AG09319 (cell line): ENCODE results near the gene SLC26A4.

Experiments
- DNase-seq: peaks from one replicate; pipeline ENCODE4 v3.0.0-alpha.2; 2010; ENCODE audit warnings: low read depth; ENCODE audit errors: extremely low read depth
- CTCF ChIP-seq: IDR thresholded peaks from 2 replicates; pipeline ENCODE4 v1.5.1; 2011; ENCODE audit warnings: low read depth, mild to moderate bottlenecking, inconsistent platforms, low read length, moderate library complexity

SLC26A4 gene

DNA sequence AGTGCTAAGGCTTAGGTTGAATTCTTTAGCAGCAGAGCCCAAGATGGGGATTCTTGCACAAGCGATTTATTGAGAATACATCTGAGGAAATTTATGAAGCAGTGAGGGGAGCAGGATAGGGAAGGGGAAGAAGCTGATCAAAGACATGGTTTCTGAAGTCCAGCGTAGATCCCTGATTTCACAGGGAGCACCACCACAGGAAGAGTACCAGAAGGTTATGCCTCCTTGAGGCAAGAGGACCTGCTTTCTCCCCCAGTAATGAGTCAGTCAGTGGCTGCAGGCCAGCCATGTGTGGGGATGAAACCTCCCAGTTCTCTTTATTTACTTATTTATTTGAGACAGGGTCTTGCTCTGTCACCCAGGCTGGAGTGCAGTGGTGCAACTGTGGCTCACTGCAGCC, 48.3 kb downstream of the SLC26A4 start:
- no peak for TF ChIP-seq CTCF
- DNase-seq: no peak

DNA sequence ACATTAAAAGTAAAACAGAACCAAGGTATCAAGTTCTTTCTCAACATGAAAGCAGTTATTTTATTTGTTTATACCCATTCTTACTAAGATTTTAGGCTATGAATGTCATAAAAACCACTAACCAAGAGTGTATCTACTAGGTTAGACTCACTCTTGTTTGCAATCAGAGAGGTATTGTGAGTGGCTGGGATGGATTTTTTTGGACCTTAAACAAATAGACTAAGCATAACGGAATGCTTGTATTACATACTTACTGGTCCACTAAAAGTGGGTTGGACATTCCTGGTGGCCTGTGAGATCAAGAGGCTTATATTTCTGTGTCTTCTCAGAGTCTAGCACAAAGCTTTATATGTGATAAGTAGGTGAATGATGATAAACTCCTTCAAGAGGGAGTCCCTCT, 50.7 kb downstream of the SLC26A4 start:
- DNase-seq: no peak
- no peak for TF ChIP-seq CTCF

DNA sequence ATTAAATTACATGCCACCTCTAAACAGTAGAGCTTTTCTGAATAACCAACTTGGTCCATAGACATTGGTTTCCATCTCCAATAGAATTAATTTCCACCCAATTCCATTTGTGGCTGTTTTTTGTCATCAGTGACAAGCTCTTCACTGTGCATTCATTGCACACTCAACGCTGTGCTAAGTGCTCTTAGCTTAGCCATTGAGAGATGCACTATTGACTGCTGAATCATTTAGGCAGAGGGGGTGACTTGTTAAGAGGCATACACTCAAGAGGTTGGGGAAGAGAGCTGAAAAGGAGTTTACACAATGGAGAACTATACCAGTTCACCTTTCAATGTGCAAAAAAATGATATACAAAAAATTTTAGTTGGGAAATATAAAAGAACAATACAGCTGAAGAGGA, 51.4 kb downstream of the SLC26A4 start:
- TF ChIP-seq CTCF: no peak
- DNase-seq: no peak

- no peak for TF ChIP-seq CTCF
- no peak for DNase-seq
Measured at GRCh38 chr7:107712896-107713295, 52.3 kb downstream of the SLC26A4 start.

GRCh38 chr7:107715531-107715930, 54.9 kb downstream of the SLC26A4 start:
- TF ChIP-seq CTCF: no peak
- DNase-seq: no peak

- DNase-seq: no peak
- no peak for TF ChIP-seq CTCF
Measured at GRCh38 chr7:107718456-107719193, 58.0 kb downstream of the SLC26A4 start.

DNA sequence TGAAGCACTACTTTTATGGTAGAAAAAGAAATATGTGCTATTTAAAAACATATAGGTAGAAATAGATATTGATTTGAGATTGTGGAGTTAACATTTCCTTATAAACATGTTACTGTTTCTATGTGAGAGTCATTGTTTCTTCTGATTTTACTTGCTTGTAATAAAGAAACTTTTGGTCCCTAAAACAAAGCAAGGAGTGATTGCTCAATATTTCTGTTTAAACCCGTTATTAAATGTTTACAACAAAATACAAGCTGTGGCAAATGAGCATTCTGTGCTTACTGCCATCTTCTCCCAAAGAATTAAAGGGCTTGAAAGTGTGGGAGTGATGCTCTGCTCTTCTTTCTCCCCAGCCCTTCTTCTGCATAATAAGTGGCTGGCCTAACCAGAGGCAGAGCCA, 60.7 kb downstream of the SLC26A4 start:
- no peak for DNase-seq
- TF ChIP-seq CTCF: no peak
